ENCODE measurements around the gene PRPF40B.

The PRPF40B gene

GRCh38 chr12:49684310-49684854, 61.0 kb downstream of the PRPF40B start:
- no peak for DNase-seq (ENCODE audit: low read depth)

DNA sequence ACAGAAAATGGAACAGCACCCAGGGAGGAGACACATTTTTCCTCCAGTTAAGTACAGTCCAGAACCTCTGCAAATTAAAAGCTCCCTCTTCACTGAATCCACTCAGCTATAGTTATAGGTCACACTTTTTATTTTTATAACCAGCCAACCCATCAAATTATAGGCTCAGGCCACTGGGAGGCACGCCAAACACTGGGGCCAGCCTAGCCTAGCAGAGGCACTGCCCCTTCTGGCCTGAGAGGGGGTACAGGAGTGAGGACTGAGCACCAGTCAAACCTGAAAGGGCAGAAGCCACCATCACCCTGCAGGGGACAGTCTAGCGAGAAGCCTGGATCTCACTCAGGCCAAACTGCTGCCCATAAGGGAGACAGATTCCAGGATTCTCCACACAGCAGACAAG, 64.6 kb downstream of the PRPF40B start:
- DNase-seq (ENCODE audit: low read depth) = no peak

DNA sequence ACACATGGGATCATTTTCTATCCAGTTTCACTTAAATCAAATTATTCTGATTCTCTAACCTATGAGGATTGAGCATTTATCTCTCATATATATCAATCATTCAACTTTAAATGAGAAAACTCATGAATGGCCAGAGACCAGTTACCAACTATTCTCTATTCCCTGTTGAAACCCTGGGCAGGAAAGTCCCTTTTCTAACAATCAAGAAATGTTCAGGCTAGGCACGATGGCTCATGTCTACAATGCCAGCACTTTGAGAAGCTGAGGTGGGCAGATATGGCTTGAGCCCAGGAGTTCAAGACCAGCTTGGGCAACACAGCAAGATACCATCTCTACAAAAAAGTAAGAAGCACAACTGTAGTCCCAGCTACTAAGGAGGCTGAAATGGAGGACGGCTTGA, 65.9 kb downstream of the PRPF40B start:
- DNase-seq (ENCODE audit: low read depth) = no peak

DNA sequence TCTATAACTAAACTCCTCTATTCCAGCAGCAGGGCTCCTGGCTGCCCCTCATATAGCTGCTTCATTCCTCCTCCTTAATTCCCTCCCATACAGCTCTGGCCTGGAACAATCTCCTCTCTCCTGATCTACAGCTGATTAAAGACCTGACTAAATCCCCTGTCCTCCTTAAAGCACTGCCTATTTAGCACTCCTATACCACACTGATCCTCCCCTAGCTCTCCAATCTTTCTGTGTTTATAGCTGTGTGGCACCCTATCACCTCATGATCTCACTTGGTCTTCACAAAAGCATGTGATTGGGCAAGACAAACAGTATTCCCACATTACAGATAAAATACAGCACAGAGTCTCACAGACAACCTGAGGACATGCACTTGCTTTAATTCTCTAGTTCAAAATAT, 66.4 kb downstream of the PRPF40B start:
- DNase-seq (ENCODE audit: low read depth) = no peak

DNA sequence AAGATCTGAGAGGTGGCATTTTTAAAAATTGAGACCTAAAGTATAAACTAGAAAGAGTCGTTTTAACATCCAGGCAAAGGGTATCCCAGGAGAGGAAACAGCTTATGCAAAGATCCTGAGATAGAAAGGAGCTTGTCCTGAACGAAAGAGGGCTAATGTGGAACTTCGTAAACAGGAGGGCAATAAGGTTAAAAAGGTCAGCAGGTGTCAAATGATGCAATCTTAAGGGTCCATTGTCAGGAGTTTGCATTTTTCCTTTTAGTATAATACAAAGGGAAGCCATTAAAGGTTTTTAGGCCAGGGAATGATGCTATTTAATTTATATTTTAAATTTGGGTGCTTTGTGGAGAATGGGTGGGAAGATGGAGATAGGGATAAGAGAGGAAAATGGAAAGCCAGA, 69.5 kb downstream of the PRPF40B start:
- DNase-seq (ENCODE audit: low read depth) = no peak

DNA sequence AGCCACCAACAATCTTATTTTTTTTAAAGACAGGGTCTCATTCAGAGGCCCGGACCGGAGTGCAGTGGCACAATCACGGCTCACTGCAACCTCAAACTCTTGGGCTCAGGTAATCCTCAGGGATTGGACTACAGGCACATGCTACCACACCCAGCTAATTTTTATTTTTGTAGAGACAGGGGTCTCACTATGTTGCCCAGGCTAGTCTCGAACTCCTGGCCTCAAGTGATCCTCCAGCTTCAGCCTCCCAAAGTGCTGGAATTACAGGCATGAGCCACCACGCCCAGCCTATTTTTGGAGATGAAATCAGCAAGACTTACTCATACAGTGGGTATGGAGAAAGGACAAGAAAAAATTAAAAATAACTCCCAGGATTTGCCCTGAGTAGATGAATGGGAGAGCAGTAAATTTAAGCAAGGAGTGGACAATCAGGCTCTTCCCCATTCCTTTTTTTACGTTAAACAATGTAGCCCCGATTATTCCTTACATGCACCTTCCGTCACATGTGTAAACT, 70.6 kb downstream of the PRPF40B start:
- DNase-seq (ENCODE audit: low read depth) = no peak

Data from T follicular helper cell (primary cell).